ENCODE data around the gene IMMP2L. TPM values are rescaled to one million over a fixed set of nuclear protein-coding genes. Genes with fewer than 3 reads are reported as not detected.
A peak's percentile ranks its signal among the peaks of the same experiment; 100 is the strongest.

The IMMP2L gene
- total and polyA plus RNA-seq, 2 of the 4 experiments (the other 2 are of a cell fraction) = 5.8 to 9.3 TPM

- in situ Hi-C loops (cut with MboI; ENCODE audit: low sequenced_read_pairs) = no loop called here
- no TSS peak for BruUV-seq (replicated peaks)
- H3K27me3 ChIP-seq (ENCODE audit: control insufficient read depth, insufficient read depth, low read length) = no peaks in the 10 kb centered on the region
- no peaks in the 10 kb centered on the region for H3K36me3 ChIP-seq (ENCODE audit: control insufficient read depth, insufficient read depth, low read length)
- H2AK5ac ChIP-seq (ENCODE audit: low read depth, low read length) = no peak overlapping the region
- no peaks in the 10 kb centered on the region for H3K9me1 ChIP-seq (ENCODE audit: insufficient read depth, low read length)
- ATAC-seq (ENCODE audit: low read depth) (no peak), DNase-seq (peak; percentile 47)
- H3K27ac ChIP-seq (ENCODE audit: insufficient read depth, low read length) = no peak overlapping the region
- H2AK9ac ChIP-seq (replicated peaks; ENCODE audit: low read depth, low read length, poor library complexity) = no peak overlapping the region
- no peak overlapping the region for H3K14ac ChIP-seq (replicated peaks; ENCODE audit: low read depth, low read length)
- CTCF ChIA-PET = no interaction called here
- H4K91ac ChIP-seq (ENCODE audit: insufficient read depth, low read depth, low read length) = no peak overlapping the region
- no CpG with 5 or more reads among the region's 2 CpGs for WGBS, 2 experiments (ENCODE audit: extremely low coverage in 2 of 2, insufficient read length in 1 of 2)
- intact Hi-C loops (cut with micrococcal nuclease) = loop anchor here (5.0 kb wide), 1 partner anchor 46 kb away; no protein-coding TSS in a partner anchor
- H2BK120ac ChIP-seq (ENCODE audit: low read depth, low read length) = no peak overlapping the region
- H4K8ac ChIP-seq (ENCODE audit: low read depth in 2 of 2, low read length in 2 of 2) = no peak overlapping the region
- no peak overlapping the region for H3K4me2 ChIP-seq (ENCODE audit: low read depth, low read length)
- TF ChIP-seq RCOR1 (IDR thresholded peaks at IDR 0.05; ENCODE audit: insufficient replicate concordance, low read length) = no peak
- no peak for TF ChIP-seq RAD21 (IDR thresholded peaks at IDR 0.05; ENCODE audit: low read length)
- no peak for TF ChIP-seq CEBPB (IDR thresholded peaks at IDR 0.05; ENCODE audit: low read depth, low read length)
- no peak for TF ChIP-seq BHLHE40 (IDR thresholded peaks at IDR 0.05; ENCODE audit: low read depth, low read length)
- TF ChIP-seq MXI1 (IDR thresholded peaks at IDR 0.05; ENCODE audit: borderline replicate concordance, low read depth, low read length) = no peak
- no peak for TF ChIP-seq NFE2L2 (IDR thresholded peaks at IDR 0.05; ENCODE audit: low read depth, low read length)
- no peak for TF ChIP-seq USF2 (IDR thresholded peaks at IDR 0.05; ENCODE audit: low read depth, low read length)
- no peak for TF ChIP-seq SMC3 (IDR thresholded peaks at IDR 0.05; ENCODE audit: low read depth, low read length)
- TF ChIP-seq POLR2A (IDR thresholded peaks at IDR 0.05; ENCODE audit: low read depth, low read length) = no peak
- TF ChIP-seq CTCF (conservative IDR thresholded peaks at IDR 0.05; ENCODE audit: low read depth, low read length) = no peak
- TF ChIP-seq MAFK (IDR thresholded peaks at IDR 0.05; ENCODE audit: low read depth, low read length) = no peak
- no peak for TF ChIP-seq MAZ (IDR thresholded peaks at IDR 0.05; ENCODE audit: borderline replicate concordance, low read depth, low read length)
- TF ChIP-seq ELK1 (IDR thresholded peaks at IDR 0.05; ENCODE audit: borderline replicate concordance, low read depth, low read length) = no peak
- TF ChIP-seq FOS (IDR thresholded peaks at IDR 0.05; ENCODE audit: low read depth, low read length) = no peak
- no peak for TF ChIP-seq CHD1 (IDR thresholded peaks at IDR 0.05; ENCODE audit: low read depth, low read length)
- no peak for TF ChIP-seq RFX5 (IDR thresholded peaks at IDR 0.05; ENCODE audit: low read depth, low read length)
- H2AFZ ChIP-seq (replicated peaks; ENCODE audit: low read length, poor library complexity) = no peak overlapping the region
- H3K9ac ChIP-seq (ENCODE audit: low read depth, low read length) = no peak overlapping the region
- H3K9me3 ChIP-seq (ENCODE audit: control insufficient read depth, insufficient read depth, low read length) = no peaks in the 10 kb centered on the region
- no peaks in the 10 kb centered on the region for H3K4me1 ChIP-seq (ENCODE audit: control insufficient read depth, insufficient read depth, low read length)
- no peaks in the 10 kb centered on the region for H4K20me1 ChIP-seq (ENCODE audit: insufficient read depth, low read length)
- H4K5ac ChIP-seq (ENCODE audit: low read depth, low read length) = no peak overlapping the region
- no peak overlapping the region for H2BK5ac ChIP-seq (ENCODE audit: low read depth, low read length, poor library complexity, severe bottlenecking)
- H3K4ac ChIP-seq (ENCODE audit: low read depth, low read length) = no peak overlapping the region
- H3K4me3 ChIP-seq (ENCODE audit: insufficient read depth, low read depth, low read length) = no peak overlapping the region
- H3K56ac ChIP-seq (ENCODE audit: extremely low read depth, insufficient read depth, low read length) = no peak overlapping the region
- H3K23ac ChIP-seq (ENCODE audit: low read depth, low read length) = no peak overlapping the region
- H2BK20ac ChIP-seq (ENCODE audit: low read depth, low read length) = no peak overlapping the region
- H2BK15ac ChIP-seq (ENCODE audit: low read depth, low read length) = no peak overlapping the region
- H3K18ac ChIP-seq (ENCODE audit: low read depth, low read length) = no peak overlapping the region
- dilution Hi-C loops (cut with HindIII; ENCODE audit: low sequenced_read_pairs, unreplicated experiment) = no loop called here
- H3K79me1 ChIP-seq (ENCODE audit: low read depth in 1 of 2, low read length in 2 of 2) = no peaks in the 10 kb centered on the region
- POLR2A ChIA-PET (ENCODE audit: unreplicated experiment) = no interaction called here
Measured at GRCh38 chr7:111168182-111168581, 394.1 kb downstream of the IMMP2L start.
